Forelimb muscle (tissue), 1 donor: ENCODE measurements around the gene ADRA2A. TPM values are rescaled to one million over a fixed set of nuclear protein-coding genes. Genes with fewer than 3 reads are reported as not detected.

ENCODE experiments used
- DNase-seq: peaks from one replicate; pipeline ENCODE4 v3.0.0-alpha.2; 2013; ENCODE audit warnings: low read depth
- polyA plus RNA-seq: library from polyadenylated mRNA; unstranded; fragments of 120-200 nt; gene quantifications from one replicate; pipeline ENCODE4 v1.2.1, GENCODE V29; 2013; ENCODE audit not compliant: insufficient read length

The ADRA2A gene
- polyA plus RNA-seq, 1 donor: 4.4 TPM

DNA sequence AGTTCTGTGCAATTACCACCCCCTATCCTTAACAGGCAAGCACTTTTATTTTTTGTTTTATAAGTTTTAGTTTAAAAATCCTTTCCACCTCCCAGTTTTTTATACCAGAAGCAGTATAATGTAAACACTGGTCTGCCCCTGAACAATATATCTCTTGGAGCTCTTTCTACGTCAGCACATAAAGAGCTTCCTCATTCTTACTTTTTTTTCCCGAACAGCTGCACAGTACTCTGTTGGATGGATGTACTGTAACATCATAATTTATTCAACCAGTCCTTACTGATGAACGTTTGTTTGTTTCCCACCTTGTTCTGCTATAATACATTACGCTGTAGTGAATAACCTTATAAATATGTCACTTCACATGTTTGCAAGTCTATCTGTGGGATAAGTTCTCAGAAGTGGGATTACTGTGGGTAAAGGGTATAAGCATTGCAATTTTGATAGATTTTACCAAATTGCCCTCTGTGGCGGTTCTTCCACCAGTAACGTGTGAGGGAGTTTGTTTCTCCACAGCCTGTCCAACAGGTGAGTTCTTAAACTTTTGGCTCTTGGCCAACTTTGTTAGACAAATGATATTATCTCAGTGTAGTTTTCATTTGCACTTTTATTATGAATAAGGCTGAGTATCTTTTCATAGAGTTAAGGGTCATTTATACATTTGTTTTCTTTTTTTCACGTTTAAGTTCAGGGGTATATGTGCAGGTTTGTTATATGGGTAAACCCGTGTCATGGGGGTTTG lies 32.8 kb downstream of the ADRA2A start:
- DNase-seq: no peak

DNA sequence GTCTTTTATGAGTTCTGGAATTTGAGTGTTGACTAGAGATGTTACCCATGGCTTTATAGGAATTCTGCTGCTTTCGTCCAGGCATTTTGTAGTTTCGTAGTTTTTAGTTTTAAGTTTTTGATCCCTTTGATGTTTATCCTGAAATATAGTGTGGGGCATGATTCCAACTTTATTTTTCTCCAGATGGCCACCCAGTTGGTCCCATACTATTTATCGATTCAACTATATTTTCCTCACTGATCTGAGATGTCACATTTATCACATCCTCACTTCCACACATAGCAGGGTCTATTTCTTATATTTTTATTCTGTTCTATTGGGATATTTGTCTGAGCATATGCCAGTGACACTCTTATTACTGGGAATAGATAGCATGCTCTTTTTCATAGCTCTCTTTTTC lies 33.9 kb downstream of the ADRA2A start:
- DNase-seq: no peak

GRCh38 chr10:111112333-111112732 lies 35.5 kb downstream of the ADRA2A start:
- DNase-seq: no peak

GRCh38 chr10:111113238-111113960 lies 36.6 kb downstream of the ADRA2A start:
- no peak for DNase-seq

DNA sequence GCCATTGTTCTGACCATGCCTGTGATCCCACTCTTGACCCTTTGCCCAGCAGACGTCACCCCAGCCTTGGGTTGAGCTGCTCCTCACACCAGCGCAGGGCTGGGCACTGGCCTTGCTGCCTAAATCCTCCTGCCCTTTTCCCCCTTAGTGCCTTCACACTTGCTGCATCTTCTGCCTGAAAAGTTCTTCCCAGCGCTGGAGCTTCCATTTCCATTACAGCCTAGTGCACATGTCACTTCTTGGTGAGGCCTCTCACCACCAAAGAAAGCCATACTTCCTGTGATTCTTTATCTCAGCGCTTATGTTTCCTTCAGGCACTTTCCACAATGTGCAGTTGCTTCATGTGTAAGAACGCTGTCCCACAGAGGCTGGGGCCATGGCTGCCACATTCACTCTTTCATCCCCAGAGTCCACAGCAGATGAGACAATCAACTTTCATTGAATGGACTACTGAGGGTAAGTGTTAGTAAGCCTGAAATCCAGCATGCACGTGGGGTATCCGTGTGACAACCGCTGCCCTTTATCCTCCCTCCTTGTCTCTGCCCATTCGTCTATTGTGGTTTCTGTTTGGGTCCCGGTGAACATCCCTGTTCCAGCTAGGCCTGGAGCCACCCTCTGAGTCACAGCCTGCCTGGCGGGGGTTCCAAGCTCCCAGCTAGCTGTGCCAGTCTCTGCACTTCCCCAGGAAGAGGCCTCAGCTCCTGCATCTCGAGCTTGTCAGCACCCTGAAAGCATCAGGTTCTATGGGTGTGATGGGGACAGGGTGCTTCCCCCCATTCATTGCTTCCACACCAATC lies 37.3 kb downstream of the ADRA2A start:
- no peak for DNase-seq

- DNase-seq: no peak
Measured at GRCh38 chr10:111114758-111115500, 38.1 kb downstream of the ADRA2A start.

DNA sequence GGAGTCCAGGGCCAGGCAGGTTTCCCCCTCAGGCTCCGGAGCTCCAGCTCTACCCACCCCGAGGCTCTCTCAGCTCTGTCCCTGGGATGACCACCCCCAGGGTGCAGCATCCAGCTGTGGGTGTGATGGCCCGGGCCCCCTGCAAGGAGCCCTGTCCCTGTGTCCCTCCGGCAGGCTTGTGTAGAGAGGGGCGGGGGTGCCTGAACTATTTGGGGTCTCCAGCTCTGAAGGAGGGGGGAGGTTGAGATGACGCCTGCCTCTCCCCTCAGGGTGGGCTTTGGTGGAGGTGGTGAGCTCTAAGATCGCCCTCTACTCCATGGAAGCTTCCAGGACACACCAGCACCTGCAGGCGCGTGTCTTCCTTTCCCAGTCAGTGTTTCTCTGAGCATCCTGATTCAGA lies 39.4 kb downstream of the ADRA2A start:
- DNase-seq: no peak

DNA sequence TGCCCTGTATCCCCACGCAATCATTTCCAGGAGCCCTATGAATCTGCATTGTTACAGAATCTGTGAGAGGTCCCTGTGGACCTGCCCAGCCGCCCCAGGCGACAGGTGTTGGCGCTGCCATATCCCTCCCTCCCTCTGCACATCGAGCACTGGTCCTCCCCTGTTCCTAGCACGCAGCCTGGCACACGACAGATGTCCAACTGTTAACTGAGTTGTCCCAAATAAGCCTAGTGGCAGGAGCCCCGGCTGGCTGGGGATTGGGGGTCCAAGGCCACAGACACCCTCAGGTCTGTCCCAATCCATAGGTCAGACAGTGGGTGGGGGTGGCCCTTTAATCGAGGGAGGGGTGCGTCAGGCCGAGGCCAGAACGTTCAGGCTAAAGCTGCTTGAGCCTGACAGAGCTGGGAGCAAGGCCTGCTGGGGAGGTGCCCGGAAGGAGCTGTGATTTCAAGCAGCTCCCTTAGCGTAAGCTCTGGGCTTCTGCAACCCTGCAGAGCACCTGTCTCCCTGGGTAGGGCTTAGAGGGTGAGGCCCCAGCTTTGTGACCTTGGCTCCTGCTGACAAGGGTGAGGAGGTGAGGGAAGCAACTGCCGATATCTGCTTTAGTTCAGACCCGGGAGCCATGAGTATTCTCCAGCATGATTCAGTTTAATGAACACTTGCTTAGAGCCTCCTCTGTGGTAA lies 40.1 kb downstream of the ADRA2A start:
- no peak for DNase-seq

DNA sequence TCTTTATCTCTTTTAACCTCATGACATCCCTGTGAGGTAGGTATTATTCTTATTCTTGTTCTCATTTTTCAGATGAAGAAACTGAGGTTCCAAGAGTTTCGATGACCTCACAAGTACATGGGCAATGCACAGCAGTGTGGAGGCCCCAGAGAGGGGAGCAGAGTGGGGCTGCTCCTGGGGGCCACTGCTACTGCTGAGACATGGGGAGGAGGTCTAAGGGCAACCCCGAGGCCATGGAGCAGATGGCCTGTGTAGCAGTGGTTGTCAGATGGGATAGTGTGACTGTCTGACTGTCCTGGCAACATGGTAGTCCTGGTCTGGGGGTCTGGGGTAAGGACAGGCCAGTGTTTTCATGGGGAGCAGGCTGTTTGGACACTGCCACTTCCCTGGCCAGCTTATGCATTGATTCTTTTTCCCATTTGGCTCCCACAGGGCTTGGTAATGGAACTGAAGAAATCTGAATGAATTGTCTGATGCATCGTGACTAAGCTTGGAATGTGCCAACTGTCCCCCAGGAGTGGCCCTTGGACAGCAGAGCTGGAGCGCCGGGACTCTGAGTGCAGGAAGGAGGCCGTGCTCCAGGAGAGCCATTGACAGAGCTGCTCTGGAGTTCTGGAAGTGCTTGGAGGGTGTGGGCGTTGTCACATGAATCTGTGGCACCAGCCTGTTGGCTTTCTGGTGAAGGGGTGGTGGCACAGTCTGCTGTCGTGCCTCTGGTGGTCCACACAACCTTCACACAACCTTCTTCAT lies 40.9 kb downstream of the ADRA2A start:
- DNase-seq: no peak

GRCh38 chr10:111118758-111119157 lies 41.9 kb downstream of the ADRA2A start:
- no peak for DNase-seq

DNA sequence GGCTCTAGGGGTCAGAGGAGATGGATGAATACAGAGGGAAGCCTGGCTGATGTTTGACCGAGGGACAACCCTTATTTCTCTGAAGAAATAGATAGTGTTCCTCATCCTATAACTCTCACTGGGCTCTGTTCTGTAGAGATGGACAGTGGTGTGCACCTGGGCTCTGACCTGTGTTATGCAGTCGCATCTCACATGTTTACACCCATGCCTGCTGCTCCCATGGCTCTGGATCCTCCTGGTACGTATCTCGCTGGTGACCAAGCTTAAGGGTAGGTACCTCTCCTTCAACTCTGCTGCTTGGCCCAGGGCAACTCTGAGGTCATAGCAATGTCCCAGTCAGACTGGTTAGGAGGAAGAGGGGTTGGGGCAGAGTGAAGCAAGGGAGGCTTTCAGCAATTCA lies 42.8 kb downstream of the ADRA2A start:
- DNase-seq: no peak

GRCh38 chr10:111122127-111122526 lies 45.3 kb downstream of the ADRA2A start:
- DNase-seq: no peak

- DNase-seq: no peak
Measured at GRCh38 chr10:111123883-111124282, 47.1 kb downstream of the ADRA2A start.

- DNase-seq: no peak
Measured at GRCh38 chr10:111125102-111125501, 48.3 kb downstream of the ADRA2A start.

DNA sequence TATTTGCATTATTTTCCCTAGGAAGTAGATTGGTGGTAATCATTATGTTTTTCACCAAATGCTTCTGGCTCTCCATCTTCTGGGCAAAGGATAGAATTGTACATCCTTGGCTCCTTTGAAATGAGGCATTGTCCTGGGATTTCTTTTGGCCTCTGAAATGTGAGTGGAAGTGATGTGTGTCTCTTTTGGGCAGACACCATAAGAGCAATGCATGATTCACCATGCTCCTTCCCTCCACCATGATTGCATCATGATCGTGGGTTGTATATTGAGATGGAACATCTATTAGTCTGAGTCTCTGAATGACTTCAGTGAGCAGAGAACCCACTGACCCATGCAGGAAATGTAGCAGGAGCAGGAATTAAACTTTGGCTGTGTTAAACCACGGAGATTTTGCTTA lies 49.2 kb downstream of the ADRA2A start:
- DNase-seq: no peak

DNA sequence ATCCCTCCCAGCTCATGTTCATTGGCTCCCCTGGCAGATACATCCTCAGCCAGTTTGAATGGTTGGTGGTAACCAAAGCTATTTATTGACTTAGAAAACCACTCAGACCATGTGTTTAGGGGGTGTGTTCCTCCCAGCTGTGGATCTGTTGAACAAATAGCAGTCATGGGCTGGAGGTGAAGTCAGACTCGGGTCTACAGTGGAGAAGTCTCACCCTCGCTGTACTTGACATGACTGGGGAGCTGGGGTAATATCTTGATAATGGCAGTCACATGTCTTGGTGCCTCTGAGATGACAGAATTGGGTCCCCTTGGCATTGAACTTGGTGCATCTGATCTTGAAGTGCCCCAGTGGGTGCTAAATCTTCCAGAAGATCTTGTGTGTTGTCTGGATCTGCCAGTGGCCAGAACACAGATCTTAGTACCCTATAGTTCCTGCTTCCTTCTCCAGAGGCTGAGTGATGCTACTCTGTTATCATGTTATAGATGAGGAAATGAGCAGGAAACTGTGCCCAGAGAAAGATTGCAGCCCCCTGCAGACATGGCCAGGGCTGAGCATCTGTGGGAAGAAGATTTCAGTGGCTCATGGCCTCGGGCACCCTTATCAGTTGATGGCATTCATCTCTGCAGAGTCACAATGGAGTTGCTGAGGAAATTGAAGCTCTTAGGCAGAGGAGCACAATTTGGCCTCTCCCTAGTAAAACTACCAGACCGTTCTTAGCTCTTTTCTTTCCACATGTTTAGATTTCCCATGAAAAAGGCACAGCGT lies 50.4 kb downstream of the ADRA2A start:
- DNase-seq: no peak

- DNase-seq: no peak
Measured at GRCh38 chr10:111128331-111129180, 51.7 kb downstream of the ADRA2A start.

DNA sequence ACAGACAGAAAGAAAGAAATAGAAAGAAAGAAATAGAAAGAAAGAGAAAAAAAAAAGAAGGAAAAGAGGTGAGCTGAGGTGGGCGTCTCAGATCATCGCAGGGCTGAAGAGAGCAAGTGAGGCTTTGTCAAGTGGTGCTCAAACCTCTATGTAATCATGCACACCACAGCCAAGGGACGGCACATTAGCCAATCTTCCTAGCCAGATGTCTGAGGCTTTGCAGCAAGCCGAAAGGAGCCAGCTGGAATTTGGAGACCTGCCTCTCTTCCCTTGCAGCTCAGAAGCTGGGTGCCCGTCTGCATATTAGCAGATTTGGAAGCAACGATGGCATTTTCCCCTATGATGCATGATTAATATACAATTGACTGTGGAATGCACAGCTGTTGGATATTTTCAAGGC lies 52.5 kb downstream of the ADRA2A start:
- DNase-seq: no peak

DNA sequence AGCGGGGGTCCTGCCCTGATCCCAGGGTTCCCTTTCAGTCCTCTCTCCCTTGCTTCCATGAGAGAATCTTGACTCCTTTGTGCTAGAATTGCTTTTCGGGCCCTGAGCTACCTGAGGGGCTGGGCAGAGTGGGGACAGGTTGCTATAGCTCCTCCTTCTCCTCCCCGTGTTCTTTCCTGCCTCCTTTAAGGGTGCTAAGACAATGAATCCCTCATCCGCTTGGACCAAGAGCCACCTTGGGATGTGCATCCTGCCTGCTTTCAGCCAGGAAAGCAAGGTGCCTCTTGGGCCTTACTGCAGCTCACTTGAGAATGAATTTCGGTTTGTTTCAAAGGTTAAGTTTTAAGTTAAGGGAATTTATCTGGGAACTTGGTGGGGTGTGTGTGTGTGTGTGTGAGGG lies 53.6 kb downstream of the ADRA2A start:
- DNase-seq: no peak
